Liver (tissue), 9 donors: ENCODE data around the gene CH25H. TPM values are rescaled to one million over a fixed set of nuclear protein-coding genes. Genes with fewer than 3 reads are reported as not detected.
"Not testable (repeated sequence)": the region's sequence is repeated elsewhere in the genome, so short reads cannot be mapped to it uniquely, and the experiment has no call there.

Experiments
- DNase-seq: peaks from one replicate; pipeline ENCODE4 v3.0.0-alpha.2; 2017; ENCODE audit warnings: low spot score
- H3K27ac ChIP-seq, 2 donors: one replicate each; pipeline ENCODE4 v1.7.0; 2013; ENCODE audit warnings: inconsistent platforms in 2 of 2, low read length in 2 of 2, control low read depth in 1 of 2, low read depth in 1 of 2, mild to moderate bottlenecking in 1 of 2
- H3K27me3 ChIP-seq, 4 donors: one replicate each; pipeline versions ENCODE4 v1.6.1 to v1.7.0; 2013; ENCODE audit warnings: low read length in 3 of 4, inconsistent platforms in 1 of 4, mild to moderate bottlenecking in 1 of 4, moderate library complexity in 1 of 4; ENCODE audit not compliant: control insufficient read depth in 4 of 4, insufficient read depth in 4 of 4
- H3K36me3 ChIP-seq, 4 donors: one replicate each; pipeline versions ENCODE4 v1.6.1 to v1.7.0; 2013; ENCODE audit warnings: low read length in 3 of 4, mild to moderate bottlenecking in 3 of 4, low read depth in 1 of 4, moderate library complexity in 1 of 4; ENCODE audit not compliant: control insufficient read depth in 4 of 4, insufficient read depth in 3 of 4
- H3K4me1 ChIP-seq, 4 donors: one replicate each; pipeline versions ENCODE4 v1.6.1 to v1.7.0; 2013; ENCODE audit warnings: low read length in 3 of 4, mild to moderate bottlenecking in 3 of 4, moderate library complexity in 1 of 4; ENCODE audit not compliant: control insufficient read depth in 4 of 4, insufficient read depth in 4 of 4
- H3K4me3 ChIP-seq, 3 donors: one replicate each; pipeline versions ENCODE4 v1.6.1 to v1.7.0; 2013; ENCODE audit warnings: low read length in 3 of 3, control low read depth in 1 of 3, low read depth in 1 of 3, mild to moderate bottlenecking in 1 of 3
- H3K9ac ChIP-seq, 2 donors: one replicate each; pipeline ENCODE4 v1.7.0; 2013; ENCODE audit warnings: low read length in 2 of 2, mild to moderate bottlenecking in 2 of 2, moderate library complexity in 2 of 2, control low read depth in 1 of 2, low read depth in 1 of 2
- H3K9me3 ChIP-seq, 4 donors: one replicate each; pipeline versions ENCODE4 v1.6.1 to v1.7.0; 2013; ENCODE audit warnings: low read length in 3 of 4; ENCODE audit not compliant: control insufficient read depth in 4 of 4
- ATF3 ChIP-seq: IDR thresholded peaks from 2 replicates; pipeline ENCODE4 v1.6.1; 2016; ENCODE audit warnings: antibody characterized with exemption
- CTCF ChIP-seq: fragments of 150-350 bp; IDR thresholded peaks from 2 replicates; pipeline ENCODE4 v1.5.1; 2017; ENCODE audit warnings: improper control_type of control experiment, low read depth, low read length; ENCODE audit not compliant: missing input control
- EGR1 ChIP-seq, 2 donors: IDR thresholded peaks; 2 replicates each; pipeline ENCODE4 v1.6.1; 2016 to 2018; ENCODE audit warnings: antibody characterized with exemption in 2 of 2, low read depth in 2 of 2
- FOXA1 ChIP-seq: IDR thresholded peaks from 2 replicates; pipeline ENCODE4 v1.6.1; 2016; ENCODE audit warnings: antibody characterized with exemption
- FOXA2 ChIP-seq: IDR thresholded peaks from 2 replicates; pipeline ENCODE4 v1.6.1; 2016; ENCODE audit warnings: antibody characterized with exemption
- GABPA ChIP-seq, 2 donors: IDR thresholded peaks in 1 of 2; conservative IDR thresholded peaks in 1 of 2; 2 replicates each; pipeline ENCODE4 v1.6.1; 2016; ENCODE audit warnings: antibody characterized with exemption in 2 of 2, mild to moderate bottlenecking in 1 of 2, moderate library complexity in 1 of 2
- HNF4A ChIP-seq, 2 donors: conservative IDR thresholded peaks; 2 replicates each; pipeline ENCODE4 v1.6.1; 2016; ENCODE audit warnings: antibody characterized with exemption in 2 of 2, mild to moderate bottlenecking in 2 of 2
- HNF4G ChIP-seq: IDR thresholded peaks from 2 replicates; pipeline ENCODE4 v1.6.1; 2016; ENCODE audit warnings: antibody characterized with exemption
- JUND ChIP-seq, 2 donors: IDR thresholded peaks; 2 replicates each; pipeline ENCODE4 v1.6.1; 2016; ENCODE audit warnings: antibody characterized with exemption in 2 of 2
- MAX ChIP-seq: IDR thresholded peaks from 2 replicates; pipeline ENCODE4 v1.6.1; 2016; ENCODE audit warnings: antibody characterized with exemption
- NR2F2 ChIP-seq: IDR thresholded peaks from 2 replicates; pipeline ENCODE4 v1.6.1; 2016; ENCODE audit warnings: antibody characterized with exemption
- RAD21 ChIP-seq, 2 donors: IDR thresholded peaks; 2 replicates each; pipeline ENCODE4 v1.6.1; 2016; ENCODE audit warnings: antibody characterized with exemption in 2 of 2, mild to moderate bottlenecking in 2 of 2
- REST ChIP-seq: IDR thresholded peaks from 2 replicates; pipeline ENCODE4 v1.6.1; 2016; ENCODE audit warnings: antibody characterized with exemption, mild to moderate bottlenecking
- RXRA ChIP-seq, 2 donors: IDR thresholded peaks; 2 replicates each; pipeline ENCODE4 v1.6.1; 2017 to 2018; ENCODE audit warnings: antibody characterized with exemption in 2 of 2, mild to moderate bottlenecking in 1 of 2
- SP1 ChIP-seq: IDR thresholded peaks from 2 replicates; pipeline ENCODE4 v1.6.1; 2018; ENCODE audit warnings: antibody characterized with exemption, mild to moderate bottlenecking
- TAF1 ChIP-seq: conservative IDR thresholded peaks from 2 replicates; pipeline ENCODE4 v1.6.1; 2016; ENCODE audit warnings: antibody characterized with exemption, mild to moderate bottlenecking
- YY1 ChIP-seq: IDR thresholded peaks from 2 replicates; pipeline ENCODE4 v1.6.1; 2016; ENCODE audit warnings: antibody characterized with exemption, mild to moderate bottlenecking
- ZBTB33 ChIP-seq: IDR thresholded peaks from 2 replicates; pipeline ENCODE4 v1.6.1; 2016; ENCODE audit warnings: antibody characterized with exemption
- WGBS: extraction: QIAGEN DNeasy Blood & Tissue Kit; methylation state at CpG from one replicate; pipeline ENCODE4 v1.1.7; 2013; 5-methylcytosine and 5-hydroxymethylcytosine counted together
- polyA plus RNA-seq, 2 donors: library from polyadenylated mRNA; stranded (reverse) in 1 of 2; unstranded in 1 of 2; fragments of 200-250 nt in 1 of 2; fragments of >200 nt in 1 of 2; fragmentation: Nextera tagmentation in 1 of 2; extraction: Ambion mirVana in 1 of 2; gene quantifications; one replicate each; pipeline versions ENCODE4 v1.2.1 to v1.2.3, GENCODE V29; 2013 to 2015
- total RNA-seq, 2 donors: library from RNA; depleted of rRNA; stranded (reverse); fragments of >200 nt; gene quantifications; one replicate each; pipeline ENCODE4 v1.2.3, GENCODE V29; 2014
- donor health status: healthy.
- donor health status: healthy.
- donor health status: healthy.
- donor health status: healthy.
- donor health status: healthy.

The CH25H gene
- total and polyA plus RNA-seq, 4 donors = 0.08 to 0.33 (median 0.25) TPM; not detected in 1

- WGBS = 96% methylated on average over 4 of the region's 4 CpGs
- Histone ChIP-seq H3K27ac (no peak overlapping the region), H3K4me3 (no peak overlapping the region)
Measured at GRCh38 chr10:89197473-89197872, 9.6 kb downstream of the CH25H start.

GRCh38 chr10:89191301-89191700 is 15.8 kb downstream of the CH25H start:
- DNase-seq, H3K4me1 ChIP-seq, H3K9me3 ChIP-seq, H3K27ac ChIP-seq, H3K9ac ChIP-seq, H3K36me3 ChIP-seq, H3K4me3 ChIP-seq, H3K27me3 ChIP-seq: not testable (repeated sequence)
- 97% methylated on average over 3 of the region's 3 CpGs for WGBS

More at GRCh38 chr10:89197473-89197872, 9.6 kb downstream of the CH25H start:
- TF ChIP-seq YY1 = no peak
- TF ChIP-seq TAF1 = no peak
- no peak for TF ChIP-seq GABPA (IDR thresholded peaks at IDR 0.05 in 1 of 2, conservative IDR thresholded peaks at IDR 0.05 in 1 of 2)
- no peak for TF ChIP-seq ATF3
- TF ChIP-seq HNF4A (conservative IDR thresholded peaks at IDR 0.05) = no peak
- no peak for TF ChIP-seq REST
- no peak for TF ChIP-seq RXRA (IDR thresholded peaks at IDR 0.05)
- no peak for TF ChIP-seq ZBTB33
- TF ChIP-seq MAX = no peak
- no peak for TF ChIP-seq JUND (IDR thresholded peaks at IDR 0.05)
- no peak for TF ChIP-seq SP1
- TF ChIP-seq NR2F2 = no peak
- TF ChIP-seq FOXA1 = no peak
- no peak for TF ChIP-seq EGR1 (IDR thresholded peaks at IDR 0.05; ENCODE audit: low read depth in 2 of 2)
- no peak for TF ChIP-seq HNF4G
- TF ChIP-seq CTCF = no peak
- TF ChIP-seq FOXA2 = no peak
- no peak for TF ChIP-seq RAD21 (IDR thresholded peaks at IDR 0.05)
- no peaks in the 10 kb centered on the region for H3K9me3 ChIP-seq
- no peaks in the 10 kb centered on the region for H3K4me1 ChIP-seq
- no peaks in the 10 kb centered on the region for H3K36me3 ChIP-seq
- H3K9ac ChIP-seq = no peak overlapping the region
- no peak for DNase-seq
- H3K27me3 ChIP-seq = no peaks in the 10 kb centered on the region
